Measurements from ENCODE around the gene TFDP1.

Gene TFDP1

DNA sequence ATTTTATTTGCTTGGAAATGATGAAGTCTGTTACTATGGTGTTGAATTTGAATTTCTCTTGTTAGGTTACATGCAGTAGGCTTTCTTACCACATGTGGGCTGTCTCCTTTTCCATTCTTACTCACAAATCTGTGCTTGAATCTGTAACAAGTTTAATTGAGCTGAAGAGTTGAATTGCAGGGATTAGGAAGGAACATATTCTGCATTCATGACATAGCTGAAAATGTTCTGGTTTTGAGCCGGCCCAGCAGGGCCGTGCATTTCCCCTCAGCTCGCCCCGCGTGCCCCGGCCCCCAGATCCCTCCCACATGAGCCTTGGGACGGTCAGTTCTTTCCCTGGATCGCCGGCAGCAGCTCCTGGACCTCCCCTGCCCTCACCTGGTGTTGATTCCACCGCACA is 28.1 kb downstream of the TFDP1 start:
- H3F3A ChIP-seq (ENCODE audit: insufficient read depth, low read length): no peaks in the 10 kb centered on the region
- no peak for TF ChIP-seq EZH2 (IDR thresholded peaks at IDR 0.05; ENCODE audit: borderline replicate concordance, low read length)
- TF ChIP-seq, protein P1, sequence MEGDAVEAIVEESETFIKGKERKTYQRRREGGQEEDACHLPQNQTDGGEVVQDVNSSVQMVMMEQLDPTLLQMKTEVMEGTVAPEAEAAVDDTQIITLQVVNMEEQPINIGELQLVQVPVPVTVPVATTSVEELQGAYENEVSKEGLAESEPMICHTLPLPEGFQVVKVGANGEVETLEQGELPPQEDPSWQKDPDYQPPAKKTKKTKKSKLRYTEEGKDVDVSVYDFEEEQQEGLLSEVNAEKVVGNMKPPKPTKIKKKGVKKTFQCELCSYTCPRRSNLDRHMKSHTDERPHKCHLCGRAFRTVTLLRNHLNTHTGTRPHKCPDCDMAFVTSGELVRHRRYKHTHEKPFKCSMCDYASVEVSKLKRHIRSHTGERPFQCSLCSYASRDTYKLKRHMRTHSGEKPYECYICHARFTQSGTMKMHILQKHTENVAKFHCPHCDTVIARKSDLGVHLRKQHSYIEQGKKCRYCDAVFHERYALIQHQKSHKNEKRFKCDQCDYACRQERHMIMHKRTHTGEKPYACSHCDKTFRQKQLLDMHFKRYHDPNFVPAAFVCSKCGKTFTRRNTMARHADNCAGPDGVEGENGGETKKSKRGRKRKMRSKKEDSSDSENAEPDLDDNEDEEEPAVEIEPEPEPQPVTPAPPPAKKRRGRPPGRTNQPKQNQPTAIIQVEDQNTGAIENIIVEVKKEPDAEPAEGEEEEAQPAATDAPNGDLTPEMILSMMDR (IDR thresholded peaks at IDR 0.05; ENCODE audit: low read length): no peak
- no peaks in the 10 kb centered on the region for H4K20me1 ChIP-seq (ENCODE audit: insufficient read depth, low read length)

DNA sequence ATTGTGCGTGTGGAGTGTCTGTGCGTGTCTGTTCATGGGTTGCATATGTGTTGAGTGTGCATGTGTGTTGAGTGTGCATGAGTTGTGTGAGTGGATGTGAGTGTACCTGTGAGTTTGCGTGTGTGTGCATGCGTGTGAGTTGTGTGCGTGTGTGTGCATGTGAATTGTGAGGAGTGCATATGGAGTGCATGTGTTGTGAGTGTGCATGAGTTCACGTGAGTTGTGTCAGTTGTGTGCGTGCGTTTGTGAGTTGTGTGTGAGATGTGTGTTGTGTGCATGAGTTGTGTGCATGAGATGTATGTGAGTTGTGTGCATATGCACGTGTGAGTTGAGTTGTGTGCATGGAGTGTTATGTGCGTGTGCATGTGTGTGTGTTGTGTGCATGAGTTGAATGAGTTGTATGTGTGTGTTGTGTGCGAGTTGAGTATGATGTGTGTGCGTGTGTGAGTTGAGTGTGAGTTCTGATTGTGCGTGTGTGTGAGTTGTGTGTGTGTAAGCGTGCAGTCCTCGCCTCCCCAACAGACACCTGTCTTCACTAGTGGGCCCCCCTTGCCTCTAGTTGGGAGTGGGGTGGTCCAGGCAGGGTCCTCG is 29.3 kb downstream of the TFDP1 start:
- no peaks in the 10 kb centered on the region for H3K4me1 ChIP-seq (ENCODE audit: insufficient read depth, low read length, severe bottlenecking)
- peaks cover 100% of the 10 kb centered on the region for H3K36me3 ChIP-seq (ENCODE audit: insufficient read depth, low read length)
- no peak overlapping the region for H3K4me2 ChIP-seq (ENCODE audit: low read length)
- no peaks in the 10 kb centered on the region for H4K20me1 ChIP-seq (ENCODE audit: insufficient read depth, low read length)
- H3K79me2 ChIP-seq (ENCODE audit: insufficient read depth, low read length): peaks cover 92% of the 10 kb centered on the region
- no peaks in the 10 kb centered on the region for H3K9me3 ChIP-seq (ENCODE audit: low read length)
- TF ChIP-seq, protein P1 (IDR thresholded peaks at IDR 0.05; ENCODE audit: low read length): no peak
- no peak for TF ChIP-seq EZH2 (IDR thresholded peaks at IDR 0.05; ENCODE audit: borderline replicate concordance, low read length)
- H3F3A ChIP-seq (ENCODE audit: insufficient read depth, low read length): no peaks in the 10 kb centered on the region
- H2AFZ ChIP-seq (ENCODE audit: low read length): no peak overlapping the region
- no peaks in the 10 kb centered on the region for H3K27me3 ChIP-seq (ENCODE audit: insufficient read depth, low read length)
- no peak overlapping the region for H3K9ac ChIP-seq (ENCODE audit: low read length)
- H3K9me2 ChIP-seq (ENCODE audit: low read depth, low read length): no peaks in the 10 kb centered on the region
- H3K27ac ChIP-seq (ENCODE audit: low read depth, low read length, poor library complexity, severe bottlenecking): no peak overlapping the region
- H3K4me3 ChIP-seq (ENCODE audit: low read depth, low read length, poor library complexity, severe bottlenecking): no peak overlapping the region

More for the DNA sequence above, 28.1 kb downstream of the TFDP1 start:
- H3K27me3 ChIP-seq (ENCODE audit: insufficient read depth, low read length): no peaks in the 10 kb centered on the region
- H3K4me3 ChIP-seq (ENCODE audit: low read depth, low read length, poor library complexity, severe bottlenecking): no peak overlapping the region
- peaks cover 91% of the 10 kb centered on the region for H3K79me2 ChIP-seq (ENCODE audit: insufficient read depth, low read length)
- H3K9ac ChIP-seq (ENCODE audit: low read length): no peak overlapping the region
- no peaks in the 10 kb centered on the region for H3K9me2 ChIP-seq (ENCODE audit: low read depth, low read length)
- no peak overlapping the region for H3K4me2 ChIP-seq (ENCODE audit: low read length)
- peaks cover 1% of the 10 kb centered on the region for H3K4me1 ChIP-seq (ENCODE audit: insufficient read depth, low read length, severe bottlenecking)
- H3K9me3 ChIP-seq (ENCODE audit: low read length): no peaks in the 10 kb centered on the region
- no peak overlapping the region for H2AFZ ChIP-seq (ENCODE audit: low read length)
- peaks cover 100% of the 10 kb centered on the region for H3K36me3 ChIP-seq (ENCODE audit: insufficient read depth, low read length)
- no peak overlapping the region for H3K27ac ChIP-seq (ENCODE audit: low read depth, low read length, poor library complexity, severe bottlenecking)

DNA sequence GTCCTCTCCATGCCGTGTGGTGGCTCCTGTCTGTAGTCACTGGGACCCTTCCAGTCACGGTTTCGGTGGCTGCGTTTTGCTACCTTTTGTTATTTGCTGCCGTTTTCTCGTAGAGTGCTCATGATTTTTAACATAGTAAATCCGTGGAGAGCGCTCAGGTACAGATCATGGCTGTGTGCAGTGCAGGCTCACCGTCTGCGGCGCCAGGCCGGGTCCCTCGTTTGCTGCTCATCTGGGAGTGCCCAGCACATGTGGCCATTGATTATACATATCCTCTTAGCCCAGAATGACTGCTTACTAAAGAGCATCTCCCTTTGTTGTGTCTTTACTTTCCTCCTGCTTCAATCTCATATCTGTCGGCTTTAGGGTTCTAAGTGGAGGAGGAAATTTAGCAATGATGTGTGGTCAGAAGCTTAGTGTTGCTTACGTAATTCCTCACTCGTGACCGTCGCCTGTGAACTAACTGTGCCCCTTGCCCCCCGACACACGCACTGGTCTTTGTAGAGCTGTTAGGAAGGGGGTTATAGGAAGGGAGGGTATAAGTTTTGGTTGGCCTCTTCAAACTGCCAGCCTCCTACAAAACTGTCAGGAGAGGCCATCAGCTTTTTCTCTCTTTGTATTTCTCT is 31.8 kb downstream of the TFDP1 start:
- no peak overlapping the region for H3K9ac ChIP-seq (ENCODE audit: low read length)
- no peaks in the 10 kb centered on the region for H3K9me2 ChIP-seq (ENCODE audit: low read depth, low read length)
- H2AFZ ChIP-seq (ENCODE audit: low read length): no peak overlapping the region
- H3F3A ChIP-seq (ENCODE audit: insufficient read depth, low read length): no peaks in the 10 kb centered on the region
- H4K20me1 ChIP-seq (ENCODE audit: insufficient read depth, low read length): no peaks in the 10 kb centered on the region
- no peaks in the 10 kb centered on the region for H3K27me3 ChIP-seq (ENCODE audit: insufficient read depth, low read length)
- TF ChIP-seq, protein P1 (IDR thresholded peaks at IDR 0.05; ENCODE audit: low read length): no peak
- no peak for TF ChIP-seq EZH2 (IDR thresholded peaks at IDR 0.05; ENCODE audit: borderline replicate concordance, low read length)
- H3K4me3 ChIP-seq (ENCODE audit: low read depth, low read length, poor library complexity, severe bottlenecking): no peak overlapping the region
- H3K9me3 ChIP-seq (ENCODE audit: low read length): no peaks in the 10 kb centered on the region
- H3K36me3 ChIP-seq (ENCODE audit: insufficient read depth, low read length): peaks cover 96% of the 10 kb centered on the region
- no peaks in the 10 kb centered on the region for H3K4me1 ChIP-seq (ENCODE audit: insufficient read depth, low read length, severe bottlenecking)
- H3K27ac ChIP-seq (ENCODE audit: low read depth, low read length, poor library complexity, severe bottlenecking): no peak overlapping the region
- no peak overlapping the region for H3K4me2 ChIP-seq (ENCODE audit: low read length)
- H3K79me2 ChIP-seq (ENCODE audit: insufficient read depth, low read length): peaks cover 79% of the 10 kb centered on the region
